ENCODE measurements around the gene MRPL17.
A peak's percentile ranks its signal among the peaks of the same experiment; 100 is the strongest.
"Not testable (repeated sequence)": the region's sequence is repeated elsewhere in the genome, so short reads cannot be mapped to it uniquely, and the experiment has no call there.

The MRPL17 gene

DNA sequence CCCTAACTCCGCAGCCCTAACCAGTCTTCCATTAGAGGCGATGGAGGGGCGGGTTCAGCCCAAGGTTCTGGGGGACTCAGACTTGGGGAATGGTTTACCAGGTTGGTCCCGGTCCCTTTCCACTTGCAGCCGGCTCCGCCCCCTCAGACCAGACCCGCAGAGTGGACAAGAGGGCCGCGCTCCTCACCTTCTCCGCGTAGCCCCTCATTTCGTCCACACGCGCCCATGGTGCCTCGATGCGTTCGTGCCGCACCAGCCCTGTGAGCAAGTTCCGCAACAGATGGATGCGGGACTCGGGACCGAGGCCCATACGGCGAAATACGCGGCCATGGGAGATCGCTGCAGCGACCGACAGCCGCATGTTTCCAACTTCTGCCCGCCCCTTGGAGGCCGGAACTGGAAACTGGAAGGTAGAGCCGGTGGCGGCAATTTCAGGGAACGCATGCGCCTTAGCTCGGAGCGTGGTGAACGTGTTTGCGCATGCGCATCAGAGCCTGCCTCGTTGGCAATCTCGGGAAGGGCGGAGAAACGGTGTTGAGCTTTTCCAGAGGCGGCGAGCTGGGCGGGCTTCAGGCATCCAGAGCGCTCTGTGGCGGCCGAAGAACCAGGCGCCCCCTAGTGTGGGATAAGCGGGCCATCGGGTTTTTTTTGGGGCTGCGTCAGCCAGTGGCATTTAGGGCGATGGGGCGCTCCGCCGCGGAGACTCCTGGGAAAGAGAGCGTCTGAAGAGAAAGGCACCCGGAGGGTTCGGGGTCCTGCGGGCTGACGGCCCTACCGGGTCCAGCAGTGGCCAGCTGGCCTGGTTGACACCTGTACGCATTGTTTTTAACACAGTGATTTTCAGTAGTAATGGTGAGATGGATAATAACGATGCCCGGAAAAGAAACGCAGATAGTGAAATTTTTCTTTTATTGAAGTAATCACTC is at the start of gene MRPL17:
Gene MRPL17, minus strand, starts transcription at position 405 of the 926 bp plus-strand sequence. Its CDS starts 44 bp downstream, at position 361.
- DNase-seq, result peak; percentile 100

DNA sequence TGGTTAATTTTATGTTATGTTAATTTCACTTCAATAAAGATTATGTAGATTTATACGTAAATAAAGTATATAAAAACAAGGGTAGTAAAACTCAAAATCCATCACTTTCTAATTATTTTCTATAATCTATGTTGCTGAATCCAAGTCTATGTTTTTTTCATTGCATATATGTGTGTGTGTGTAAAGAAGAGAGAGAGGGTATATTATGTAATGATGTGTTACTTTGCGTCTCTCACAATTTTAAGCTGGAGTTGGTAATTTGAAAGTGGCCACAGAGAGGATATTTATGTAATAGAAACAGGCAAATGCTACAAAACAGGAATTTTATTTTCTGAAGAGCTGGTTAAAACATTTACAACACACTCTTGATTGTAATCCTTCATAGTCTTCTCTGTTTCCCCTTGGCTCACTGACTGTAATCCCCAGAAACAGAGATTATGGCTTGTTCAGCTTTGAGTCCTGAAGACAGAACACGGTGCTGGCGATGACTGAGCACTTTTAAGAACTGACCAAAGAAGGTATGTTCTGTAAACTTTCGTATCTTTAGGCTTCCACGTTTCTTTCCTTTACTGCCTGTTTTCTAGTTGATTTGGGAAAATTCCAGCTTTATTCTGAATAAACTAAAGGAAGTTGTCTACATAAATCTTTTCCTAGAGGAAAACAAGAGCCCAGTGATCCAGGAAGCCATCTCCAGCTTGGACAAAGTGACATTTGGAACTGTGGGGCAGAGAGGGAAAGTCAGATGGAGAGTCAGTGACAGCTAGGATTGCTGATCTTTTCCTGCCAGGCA is 45.0 kb upstream of the MRPL17 start:
- no peak for DNase-seq

DNA sequence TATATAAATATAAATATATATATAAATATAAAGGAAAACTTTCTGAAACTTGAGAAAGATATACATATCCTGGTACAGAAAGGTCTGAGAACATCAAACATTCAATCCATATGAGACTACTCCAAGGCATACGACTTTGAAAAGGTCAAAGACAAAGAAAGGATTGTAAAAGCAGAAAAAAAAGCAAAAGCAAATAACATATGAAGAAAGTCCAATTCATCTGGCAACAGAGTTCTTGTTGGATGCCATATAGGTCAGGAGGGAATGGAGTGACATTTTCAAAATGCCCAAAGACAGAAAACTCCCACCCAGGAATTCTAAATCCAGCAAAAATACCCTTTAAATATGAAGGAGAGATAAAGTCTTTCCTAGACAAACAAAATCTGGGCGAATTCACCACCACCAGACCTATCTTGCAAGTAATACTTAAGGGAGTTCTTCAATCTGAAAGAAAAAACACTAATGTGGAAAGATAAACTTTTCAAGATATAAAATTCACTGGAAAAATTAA is 42.3 kb upstream of the MRPL17 start:
- DNase-seq, result no peak

DNA sequence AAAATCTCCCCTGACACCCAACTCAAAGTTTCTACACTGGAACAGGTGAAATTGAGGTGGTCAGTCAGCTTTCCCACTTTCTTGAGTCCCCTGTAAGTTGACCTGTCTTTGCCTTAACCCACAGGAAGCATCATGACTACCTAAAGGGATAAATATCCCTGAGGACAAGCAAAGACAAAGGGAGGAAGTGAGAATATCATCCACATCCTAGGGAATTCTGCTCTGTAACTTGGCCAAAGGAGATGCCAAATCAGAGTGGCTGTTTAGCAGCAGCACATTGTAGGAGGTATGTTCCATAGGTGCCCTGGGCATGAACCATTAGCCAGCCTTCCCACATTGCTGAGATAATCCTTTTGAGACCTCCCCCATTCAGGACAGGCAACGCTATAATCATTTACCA is 40.9 kb upstream of the MRPL17 start:
- DNase-seq, result no peak

DNA sequence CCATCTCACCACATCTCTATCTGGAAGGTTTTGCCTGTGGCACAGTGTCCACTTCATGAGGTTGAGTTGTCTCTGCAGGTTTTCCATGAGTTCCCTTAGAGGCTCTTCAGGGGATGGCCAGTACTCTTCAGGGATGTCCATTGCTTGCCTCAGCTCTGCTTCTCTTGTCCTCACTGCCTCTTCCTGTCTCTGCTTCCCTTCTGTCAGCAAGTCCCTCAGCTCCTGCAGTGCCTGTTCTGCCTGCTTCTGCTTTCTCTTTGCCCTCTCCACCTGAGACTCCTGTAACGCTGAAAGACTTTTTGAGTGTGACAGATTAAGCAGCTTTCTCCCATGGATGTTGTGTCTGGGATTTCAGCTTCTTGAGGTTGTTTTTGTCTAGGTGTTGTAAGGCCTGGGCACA is 38.2 kb upstream of the MRPL17 start:
- no peak for DNase-seq

DNA sequence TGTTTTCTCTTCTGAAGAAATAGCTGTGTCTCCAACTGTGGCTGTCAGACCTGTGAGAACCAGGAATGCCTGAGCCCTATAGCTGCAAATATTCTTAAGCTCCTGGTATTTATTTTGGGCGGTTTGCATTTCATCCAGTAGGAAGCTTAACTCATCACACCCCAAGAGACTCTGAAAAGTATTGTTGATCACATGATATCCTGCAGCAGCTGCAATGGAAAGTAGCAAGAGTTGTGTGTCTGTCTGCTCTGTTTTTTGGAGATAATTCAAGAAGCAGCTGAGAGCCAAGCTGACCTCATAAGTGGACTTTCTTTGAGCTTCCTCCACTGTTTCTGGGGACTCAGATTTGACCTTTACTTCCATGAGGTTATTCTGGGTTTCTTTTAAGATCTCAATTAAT is 36.4 kb upstream of the MRPL17 start:
- no peak for DNase-seq

DNA sequence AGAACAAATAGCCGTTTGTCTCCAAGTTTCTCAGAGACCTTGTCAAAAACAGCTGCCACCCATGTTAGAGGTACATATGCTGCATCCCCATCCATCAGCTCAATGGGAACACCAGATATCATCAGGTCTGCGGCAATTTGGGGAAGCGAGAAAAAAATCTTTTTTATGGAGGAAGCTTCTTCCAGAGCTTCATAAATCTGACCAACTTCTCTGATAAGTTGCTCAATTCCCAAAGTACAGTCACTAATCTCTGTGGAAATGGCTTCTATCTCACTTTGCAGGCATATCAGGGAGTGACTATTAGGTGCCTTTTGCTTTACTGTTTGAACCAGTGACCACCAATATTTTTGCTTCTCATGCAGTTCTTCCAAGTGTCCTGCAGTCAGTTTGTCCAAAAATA is 34.3 kb upstream of the MRPL17 start:
- DNase-seq, result no peak

DNA sequence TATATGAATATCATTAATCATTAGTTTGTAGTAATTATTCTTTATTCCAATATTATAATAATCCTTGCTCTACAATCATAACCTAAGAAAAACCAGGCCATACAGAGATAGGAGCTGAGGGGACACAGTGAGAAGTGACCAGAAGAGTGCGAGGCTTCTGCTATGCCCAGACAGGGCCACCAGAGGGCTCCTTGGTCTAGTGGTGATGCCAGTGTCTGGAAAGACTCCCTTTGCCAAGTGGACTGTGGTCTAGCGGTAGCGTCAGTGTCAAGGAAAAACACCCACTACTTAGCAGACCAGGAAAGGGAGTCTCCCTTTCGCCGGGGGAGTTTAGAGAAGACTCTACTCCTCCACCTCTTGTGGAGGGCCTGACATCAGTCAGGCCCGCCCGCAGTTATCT is 28.4 kb upstream of the MRPL17 start:
- peak; percentile 25 to 37 for DNase-seq

DNA sequence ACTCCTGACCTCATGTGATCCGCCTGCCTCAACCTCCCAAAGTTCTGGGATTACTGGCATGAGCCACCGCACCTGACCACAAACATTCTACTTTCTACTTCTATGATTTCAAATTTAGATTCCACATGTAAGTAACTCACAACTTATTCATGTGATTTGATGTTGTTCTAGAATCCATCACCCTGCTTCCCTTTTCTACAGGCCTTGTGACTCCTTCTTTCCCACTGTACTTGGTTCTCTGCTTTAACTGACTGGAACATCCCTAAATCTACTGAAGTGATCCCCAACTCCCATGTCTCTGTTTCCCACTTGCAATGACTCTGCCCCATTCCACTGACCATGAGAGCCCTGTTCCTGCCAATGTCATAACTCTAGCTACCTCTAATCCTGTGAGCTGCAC is 25.7 kb upstream of the MRPL17 start:
- no peak for DNase-seq

DNA sequence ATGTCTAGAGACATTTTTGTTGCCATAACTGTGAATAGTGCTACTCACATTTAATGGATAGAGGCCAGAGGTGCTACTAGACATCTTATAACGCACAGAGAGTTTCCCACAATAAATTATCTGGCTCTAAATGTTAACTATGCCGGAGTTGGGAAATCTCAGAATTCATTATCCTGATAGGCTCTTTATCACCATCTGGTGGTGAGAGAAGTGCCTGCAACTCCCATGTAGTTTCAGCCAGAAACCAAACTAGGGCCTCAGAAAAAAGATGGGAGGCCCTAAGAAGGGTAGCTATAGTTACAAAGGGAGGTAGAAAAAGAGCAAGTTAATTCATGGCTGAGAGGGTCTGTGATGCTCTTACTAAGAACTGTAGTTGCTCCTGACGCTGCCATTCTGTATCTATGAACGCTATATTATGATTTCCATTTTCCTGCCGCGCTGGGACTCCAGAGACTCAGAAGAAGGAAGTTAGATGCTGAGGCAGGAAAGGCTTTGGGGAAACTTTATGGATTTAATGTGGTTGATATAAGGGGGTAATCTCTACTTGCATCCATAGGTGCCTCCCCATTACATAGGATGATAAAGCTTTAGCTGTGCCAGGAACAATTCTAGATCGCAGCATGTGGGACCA is 22.9 kb upstream of the MRPL17 start:
- DNase-seq, result peak; percentile 13 to 55

DNA sequence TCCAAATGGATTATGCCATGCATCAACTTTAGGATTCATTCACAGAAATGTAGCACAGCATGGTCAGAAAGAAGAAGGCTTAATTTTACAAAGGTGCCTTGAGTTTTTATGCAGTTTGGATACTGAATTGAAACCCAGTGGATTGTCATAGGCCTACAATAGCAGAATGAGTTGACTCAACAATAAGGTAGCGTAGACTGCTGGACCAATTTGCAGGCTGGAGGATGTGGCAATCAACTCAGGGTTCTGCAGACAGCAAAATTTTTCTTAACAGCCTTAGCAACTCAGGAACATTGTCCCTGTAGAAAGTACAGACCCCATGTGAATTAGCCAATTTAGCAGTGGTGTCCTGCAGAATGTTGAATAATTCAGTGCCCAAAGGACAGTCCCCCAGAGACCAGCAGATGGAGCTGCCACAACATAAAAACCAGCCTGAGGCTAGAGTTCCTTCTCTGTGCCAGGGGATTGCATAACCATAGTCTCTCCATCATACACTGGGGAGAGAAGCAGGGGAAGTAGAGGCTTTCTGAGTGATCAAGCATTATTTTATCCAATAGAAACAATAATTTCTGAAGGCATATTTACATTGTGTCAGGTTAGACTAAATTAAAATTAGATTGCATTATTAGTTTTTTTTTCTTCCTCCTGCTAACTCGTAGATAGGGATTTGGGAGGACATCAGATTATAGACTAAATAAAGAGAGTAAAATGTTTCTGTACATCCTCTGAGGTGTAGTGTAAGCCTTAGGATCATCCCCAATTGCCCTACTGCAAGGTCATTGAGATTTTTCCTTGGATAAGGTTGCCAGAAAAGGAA is 20.3 kb upstream of the MRPL17 start:
- DNase-seq, result peak; percentile 49 to 51

DNA sequence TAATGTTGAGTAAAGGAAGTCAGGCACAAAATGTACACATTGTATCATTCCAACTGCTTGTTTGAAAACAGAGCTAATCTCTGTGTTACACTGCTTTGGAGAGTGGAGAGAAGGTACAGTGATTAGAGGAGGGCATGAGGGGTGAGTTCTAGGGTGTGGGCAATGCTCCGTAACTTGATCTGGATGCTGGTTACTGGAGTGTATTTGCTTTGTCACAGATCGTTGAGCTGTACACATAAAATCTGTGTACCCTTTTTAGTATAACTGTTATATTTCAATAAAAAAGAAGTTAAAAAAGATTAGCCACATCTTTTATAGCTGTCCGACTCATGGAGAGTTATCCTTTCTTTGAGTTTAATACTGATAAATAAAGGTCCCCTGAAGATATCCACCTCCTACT is 18.8 kb upstream of the MRPL17 start:
- not testable (repeated sequence) for DNase-seq

DNA sequence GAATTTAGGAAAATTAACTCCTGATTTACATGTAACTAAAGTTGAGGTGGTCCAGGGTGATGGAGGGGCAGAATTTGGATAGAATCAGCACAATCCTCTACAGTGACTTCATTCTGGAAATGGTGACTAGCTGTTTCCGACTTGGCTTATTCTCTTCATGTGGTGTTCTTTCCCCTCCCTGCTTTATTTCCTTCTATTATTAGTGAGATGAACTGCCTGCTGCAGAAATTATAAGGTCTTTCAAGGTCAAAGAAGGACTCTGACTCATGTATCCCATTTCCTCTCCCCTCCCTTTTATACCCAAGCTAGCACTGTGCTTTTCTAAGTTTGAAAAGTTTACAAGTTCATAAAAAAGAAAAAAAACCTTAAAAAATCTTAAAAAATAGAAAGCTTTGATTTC is 12.2 kb upstream of the MRPL17 start:
- DNase-seq, result no peak

DNA sequence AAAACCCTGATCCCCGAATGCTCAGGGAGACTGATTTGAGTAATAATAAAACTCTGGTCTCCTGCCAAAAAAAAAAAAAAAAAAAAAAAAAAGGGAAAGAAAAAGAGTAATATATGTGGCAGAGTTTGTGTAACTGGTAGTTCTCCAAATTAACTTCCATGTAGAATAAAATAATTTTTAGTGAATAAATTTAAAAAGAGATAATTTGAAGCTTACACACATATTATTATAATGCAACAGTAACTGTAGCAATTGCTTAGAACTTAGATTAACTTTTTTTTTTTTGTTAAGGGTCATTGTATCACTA is 11.0 kb upstream of the MRPL17 start:
- no peak for DNase-seq

DNA sequence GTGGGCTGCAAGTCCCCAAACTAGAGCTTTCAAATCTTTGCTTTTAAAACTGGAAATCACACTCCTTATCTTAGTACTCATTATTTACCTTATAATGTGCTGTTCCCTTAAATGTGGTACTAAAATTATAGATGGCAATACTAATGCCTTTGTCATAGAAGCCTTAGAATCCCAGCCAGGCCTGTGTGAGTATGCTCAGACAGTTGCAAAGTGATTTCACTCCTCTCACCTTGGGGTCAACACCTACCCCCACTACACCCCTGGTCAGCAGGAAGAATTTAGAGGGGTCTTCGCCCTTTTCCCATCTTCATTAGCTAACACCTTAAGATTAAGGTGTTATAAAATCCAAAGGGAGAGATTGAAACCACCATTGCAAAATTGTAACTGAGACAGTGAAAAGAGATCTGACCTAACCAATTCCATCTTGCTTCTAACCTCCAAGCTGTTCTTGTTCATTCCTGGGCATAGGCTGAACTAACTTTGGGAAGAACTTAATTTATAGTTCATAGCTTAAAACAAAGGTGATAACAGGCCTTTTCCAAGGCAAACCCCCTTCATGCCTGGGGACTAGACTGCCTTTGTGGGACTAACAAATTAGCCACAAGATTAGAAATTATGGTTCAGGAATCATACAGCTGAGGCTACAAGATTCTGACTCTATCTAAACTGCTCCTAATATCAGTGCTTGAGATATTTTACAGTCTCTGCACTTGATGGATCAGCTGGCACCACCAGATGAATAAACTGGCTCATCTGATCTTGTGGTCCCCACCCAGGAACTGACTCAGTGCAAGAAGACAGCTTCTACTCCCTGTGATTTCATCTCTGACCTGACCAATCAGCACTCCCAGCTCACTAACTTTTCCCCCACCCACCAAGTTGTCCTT is 10.4 kb upstream of the MRPL17 start:
- peak; percentile 13 to 67 for DNase-seq

DNA sequence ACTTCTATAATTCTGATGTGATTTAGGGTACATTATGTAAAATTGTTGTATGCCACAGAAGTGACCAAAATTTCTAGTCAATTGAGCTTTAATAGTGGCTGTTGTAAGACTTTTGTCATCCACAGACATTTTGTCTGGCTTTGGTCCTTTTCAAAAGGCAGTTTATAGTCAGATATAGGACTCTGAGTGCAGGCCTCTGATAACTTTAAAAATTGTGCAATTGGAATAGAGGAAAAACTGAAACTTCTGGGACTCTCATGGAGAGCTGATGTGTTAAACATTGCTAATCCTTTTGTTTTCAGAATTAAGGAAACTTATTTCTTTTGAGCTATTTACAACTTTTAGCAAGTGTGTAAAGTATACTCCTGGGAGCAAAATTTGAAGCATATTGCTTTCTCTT is 9.0 kb upstream of the MRPL17 start:
- DNase-seq, result no peak

DNA sequence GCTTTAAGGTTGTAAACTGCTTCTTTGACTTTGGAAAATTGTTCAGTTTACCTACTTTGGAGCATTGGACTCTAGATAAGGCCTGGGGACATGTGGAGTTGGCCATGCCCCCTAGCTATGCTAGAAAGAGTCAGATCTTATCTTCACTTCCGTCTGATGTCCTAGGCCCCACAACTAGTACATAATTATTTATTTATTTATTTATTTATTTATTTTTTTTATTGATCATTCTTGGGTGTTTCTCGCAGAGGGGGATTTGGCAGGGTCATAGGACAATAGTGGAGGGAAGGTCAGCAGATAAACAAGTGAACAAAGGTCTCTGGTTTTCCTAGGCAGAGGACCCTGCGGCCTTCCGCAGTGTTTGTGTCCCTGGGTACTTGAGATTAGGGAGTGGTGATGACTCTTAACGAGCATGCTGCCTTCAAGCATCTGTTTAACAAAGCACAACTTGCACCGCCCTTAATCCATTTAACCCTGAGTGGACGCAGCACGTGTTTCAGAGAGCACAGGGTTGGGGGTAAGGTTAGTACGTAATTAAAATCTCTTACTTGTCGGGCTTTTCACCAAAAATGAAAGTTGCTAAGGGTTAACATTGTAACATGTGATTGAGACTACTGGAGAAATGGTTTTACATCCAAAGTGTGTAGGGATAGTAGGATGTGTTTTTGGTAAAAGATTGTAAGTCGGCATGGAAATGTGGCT is 7.4 kb upstream of the MRPL17 start:
- DNase-seq, result not testable (repeated sequence)

DNA sequence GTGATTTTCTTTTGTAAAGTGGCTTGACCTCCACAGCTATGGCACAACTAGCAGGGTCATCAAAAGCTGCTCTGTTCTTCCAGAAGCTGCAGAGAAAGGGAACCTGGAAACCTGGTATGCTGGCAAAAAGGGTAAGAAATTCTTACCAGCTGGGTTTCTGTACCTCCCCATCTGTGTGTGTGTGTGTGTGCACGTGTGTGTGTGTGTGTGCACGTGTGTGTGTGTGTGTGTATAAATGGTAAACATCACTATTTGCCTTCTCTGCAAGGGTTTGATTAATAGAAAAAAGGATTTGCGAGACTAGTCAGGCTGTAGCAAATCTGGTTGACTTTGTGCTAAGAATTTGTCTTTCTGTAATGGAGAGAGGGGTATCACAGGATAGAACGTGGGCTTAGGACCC is 4.7 kb upstream of the MRPL17 start:
- DNase-seq, result no peak

DNA sequence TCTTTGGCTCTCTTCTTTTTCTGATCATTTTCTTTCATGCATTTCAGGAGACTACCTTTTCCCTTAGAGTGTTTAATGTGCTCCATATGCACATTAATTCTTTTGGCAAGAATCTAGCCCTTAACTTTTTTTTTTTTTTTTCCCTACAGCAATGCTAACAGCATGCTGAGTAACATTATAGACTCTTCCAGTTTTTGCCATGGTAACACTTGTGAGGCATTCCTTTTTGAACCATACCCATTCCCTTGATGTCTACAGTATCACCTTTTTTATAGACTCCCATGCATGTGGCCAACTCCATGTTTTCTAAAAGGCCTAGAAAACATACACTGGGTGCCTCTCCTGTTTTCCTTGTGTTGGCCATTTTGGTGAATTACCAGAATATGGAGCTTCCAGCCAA is 2.9 kb upstream of the MRPL17 start:
- no peak for DNase-seq

DNA sequence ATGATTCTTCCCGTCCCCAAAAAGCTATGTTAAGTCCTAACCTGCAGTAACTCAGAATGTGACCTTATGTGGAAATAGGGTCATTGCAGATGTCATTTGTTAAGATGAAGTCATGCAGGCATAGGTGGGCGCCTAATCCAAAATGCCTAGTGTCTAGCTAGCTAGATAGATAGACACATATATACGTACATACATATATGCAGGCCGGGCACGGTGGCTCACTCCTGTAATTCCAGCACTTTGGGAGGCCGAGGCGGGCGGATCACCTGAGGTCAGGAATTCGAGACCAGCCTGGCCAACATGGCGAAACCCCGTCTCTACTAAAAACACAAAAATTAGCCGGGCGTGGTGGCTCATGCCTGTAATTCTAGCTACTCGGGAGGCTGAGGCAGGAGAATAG is 928 bp upstream of the MRPL17 start:
- DNase-seq, result not testable (repeated sequence)

DNA sequence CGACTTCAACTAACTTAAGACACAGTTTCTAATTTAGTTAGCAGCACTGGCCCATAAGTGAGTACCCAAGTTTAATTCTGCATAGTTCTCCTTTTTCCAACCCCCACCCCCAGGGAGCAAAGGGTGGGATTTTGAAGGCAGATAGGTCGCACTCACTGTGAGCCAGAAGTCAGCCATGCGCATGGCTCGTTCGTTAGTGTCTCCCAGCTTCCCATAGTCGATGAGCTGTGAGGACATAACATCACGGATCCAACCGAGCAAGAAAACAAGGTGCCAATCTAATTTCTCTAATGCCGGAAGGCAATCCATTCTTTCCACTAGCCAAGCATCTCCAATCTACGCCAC is 577 bp downstream of the MRPL17 start:
- DNase-seq, result no peak

Data from CD4-positive, alpha-beta T cell treated with Interleukin-1 beta for 1 hour (primary cell).